ENCODE data around the gene TCAF2. TPM values are rescaled to one million over a fixed set of nuclear protein-coding genes. Genes with fewer than 3 reads are reported as not detected.
"Not testable (repeated sequence)": the region's sequence is repeated elsewhere in the genome, so short reads cannot be mapped to it uniquely, and the experiment has no call there.

Gene TCAF2
- total and polyA plus RNA-seq, 2 of the 4 experiments (the other 2 are of a cell fraction) = 3.0 to 3.4 TPM

GRCh38 chr7:143650447-143650846, 29.7 kb downstream of the TCAF2 start:
- CTCF ChIA-PET; H3K9ac ChIP-seq (ENCODE audit: low read depth, low read length); dilution Hi-C loops (cut with HindIII; ENCODE audit: low sequenced_read_pairs, unreplicated experiment); DNase-seq; H3K9me3 ChIP-seq (ENCODE audit: control insufficient read depth, insufficient read depth, low read length); H4K8ac ChIP-seq (ENCODE audit: low read depth in 2 of 2, low read length in 2 of 2); H2AK9ac ChIP-seq (replicated peaks; ENCODE audit: low read depth, low read length, poor library complexity); H3K4me2 ChIP-seq (ENCODE audit: low read depth, low read length); H2AK5ac ChIP-seq (ENCODE audit: low read depth, low read length); H3K9me1 ChIP-seq (ENCODE audit: insufficient read depth, low read length); in situ Hi-C loops (cut with MboI; ENCODE audit: low sequenced_read_pairs); intact Hi-C loops (cut with micrococcal nuclease); ATAC-seq (ENCODE audit: low read depth); H4K20me1 ChIP-seq (ENCODE audit: insufficient read depth, low read length); POLR2A ChIA-PET (ENCODE audit: unreplicated experiment); H3K27ac ChIP-seq (ENCODE audit: insufficient read depth, low read length); H2AFZ ChIP-seq (replicated peaks; ENCODE audit: low read length, poor library complexity); H4K5ac ChIP-seq (ENCODE audit: low read depth, low read length); H3K36me3 ChIP-seq (ENCODE audit: control insufficient read depth, insufficient read depth, low read length); H2BK15ac ChIP-seq (ENCODE audit: low read depth, low read length); H3K4me1 ChIP-seq (ENCODE audit: control insufficient read depth, insufficient read depth, low read length); H3K4me3 ChIP-seq (ENCODE audit: insufficient read depth, low read depth, low read length); BruUV-seq (replicated peaks); H3K79me1 ChIP-seq (ENCODE audit: low read depth in 1 of 2, low read length in 2 of 2); H3K14ac ChIP-seq (replicated peaks; ENCODE audit: low read depth, low read length); H3K23ac ChIP-seq (ENCODE audit: low read depth, low read length); H2BK20ac ChIP-seq (ENCODE audit: low read depth, low read length); H3K56ac ChIP-seq (ENCODE audit: extremely low read depth, insufficient read depth, low read length); H3K4ac ChIP-seq (ENCODE audit: low read depth, low read length); H2BK5ac ChIP-seq (ENCODE audit: low read depth, low read length, poor library complexity, severe bottlenecking); H3K18ac ChIP-seq (ENCODE audit: low read depth, low read length); H4K91ac ChIP-seq (ENCODE audit: insufficient read depth, low read depth, low read length); H2BK120ac ChIP-seq (ENCODE audit: low read depth, low read length); H3K27me3 ChIP-seq (ENCODE audit: control insufficient read depth, insufficient read depth, low read length): not testable (repeated sequence)
- WGBS, 2 experiments (ENCODE audit: extremely low coverage in 2 of 2, insufficient read length in 1 of 2) = no CpG with 5 or more reads among the region's 8 CpGs

Small RNAs within 50 kb of the gene (microRNA-seq; reads per million reads assigned to microRNA genes)
- not detected for gene AC073264.2 (ENCODE audit: insufficient read depth, insufficient read length)
- gene RNU6-162P (ENCODE audit: insufficient read depth, insufficient read length) = not detected

Small RNAs within 50 kb of the gene (small RNA-seq; reads per million reads assigned to genes)
- gene AC073264.2 (0 reads per million in 5 experiments), gene RNU6-162P (0 reads per million in 5 experiments)

Other genes starting within 250 kb of the TCAF2 start
- gene ZYX, start 239.6 kb upstream of the TCAF2 start, total RNA-seq (2012; rRNA removed) = 22.6 and 25.0 TPM in 2 replicates
- 291 and 334 TPM in 2 replicates for gene ZYX, start 239.6 kb upstream of the TCAF2 start, polyA plus RNA-seq (2012; rRNA removed)
- gene EPHA1, start 212.1 kb upstream of the TCAF2 start, total RNA-seq (2012; rRNA removed) = not detected in 2 replicates
- 0.10 TPM in 1 of 2 replicates, not detected in the other for gene EPHA1, start 212.1 kb upstream of the TCAF2 start, polyA plus RNA-seq (2012; rRNA removed)
- gene TAS2R60, start 177.5 kb upstream of the TCAF2 start, total RNA-seq (2012; rRNA removed) = not detected in 2 replicates
- not detected in 2 replicates for gene TAS2R60, start 177.5 kb upstream of the TCAF2 start, polyA plus RNA-seq (2012; rRNA removed)
- not detected in 2 replicates for gene TAS2R41, start 143.1 kb upstream of the TCAF2 start, total RNA-seq (2012; rRNA removed)
- gene TAS2R41, start 143.1 kb upstream of the TCAF2 start, polyA plus RNA-seq (2012; rRNA removed) = not detected in 2 replicates
- under 0.01 TPM in 1 of 2 replicates, not detected in the other for gene CTAGE15, start 49.2 kb upstream of the TCAF2 start, total RNA-seq (2012; rRNA removed)
- not detected in 2 replicates for gene CTAGE15, start 49.2 kb upstream of the TCAF2 start, polyA plus RNA-seq (2012; rRNA removed)
- gene CTAGE6, start 136.7 kb downstream of the TCAF2 start, total RNA-seq (2012; rRNA removed) = under 0.01 and 0.18 TPM in 2 replicates
- 0.10 TPM in 1 of 2 replicates, not detected in the other for gene CTAGE6, start 136.7 kb downstream of the TCAF2 start, polyA plus RNA-seq (2012; rRNA removed)

Measured in IMR-90 (cell line).